ENCODE results near the gene STRN.
"Not testable (repeated sequence)": the region's sequence is repeated elsewhere in the genome, so short reads cannot be mapped to it uniquely, and the experiment has no call there.

The STRN gene

DNA sequence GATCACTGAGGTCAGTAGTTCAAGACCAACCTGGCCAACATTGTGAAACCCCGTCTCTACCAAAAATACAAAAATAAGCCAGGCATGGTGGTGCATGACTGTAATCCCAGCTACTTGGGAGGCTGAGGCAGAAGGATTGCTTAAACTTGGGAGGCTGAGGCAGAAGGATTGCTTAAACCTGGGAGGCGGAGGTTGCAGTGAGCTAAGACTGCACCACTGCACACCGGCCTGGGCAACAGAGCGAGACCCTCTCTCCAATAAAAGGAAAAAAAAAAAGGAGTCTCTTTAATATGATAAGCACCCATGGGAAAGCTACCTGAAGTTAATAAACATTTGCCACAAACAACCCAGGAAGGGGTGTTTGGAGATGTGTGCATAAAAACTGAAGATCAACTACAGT is 2.6 kb downstream of the STRN start:
- DNase-seq, result no peak

- peak; percentile 9 for DNase-seq
Observed at GRCh38 chr2:36963106-36963505, 3.2 kb downstream of the STRN start.

DNA sequence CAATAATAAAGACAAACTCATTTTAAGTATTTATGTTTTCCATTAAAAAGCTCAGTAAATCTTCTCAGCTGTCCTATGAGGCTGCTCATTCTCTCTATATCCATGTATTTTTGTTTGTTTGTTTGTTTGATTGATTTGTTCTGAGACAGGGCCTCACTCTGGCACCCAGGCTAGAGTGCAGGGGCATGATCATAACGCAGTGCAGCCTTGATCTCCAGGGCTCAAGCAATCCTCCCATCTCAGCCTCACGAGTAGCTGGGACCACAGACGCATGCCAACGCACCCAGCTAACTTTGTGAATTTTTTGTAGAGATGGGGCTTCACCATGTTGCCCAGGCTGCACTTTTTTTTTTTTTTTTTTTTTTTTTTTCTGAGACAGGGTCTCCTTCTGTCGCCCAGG is 5.6 kb downstream of the STRN start:
- no peak for DNase-seq

- no peak for DNase-seq
Observed at GRCh38 chr2:36960005-36960675, 6.2 kb downstream of the STRN start.

- no peak for DNase-seq
Observed at GRCh38 chr2:36954977-36955607, 11.2 kb downstream of the STRN start.

GRCh38 chr2:36952748-36953197 is 13.6 kb downstream of the STRN start:
- no peak for DNase-seq

DNA sequence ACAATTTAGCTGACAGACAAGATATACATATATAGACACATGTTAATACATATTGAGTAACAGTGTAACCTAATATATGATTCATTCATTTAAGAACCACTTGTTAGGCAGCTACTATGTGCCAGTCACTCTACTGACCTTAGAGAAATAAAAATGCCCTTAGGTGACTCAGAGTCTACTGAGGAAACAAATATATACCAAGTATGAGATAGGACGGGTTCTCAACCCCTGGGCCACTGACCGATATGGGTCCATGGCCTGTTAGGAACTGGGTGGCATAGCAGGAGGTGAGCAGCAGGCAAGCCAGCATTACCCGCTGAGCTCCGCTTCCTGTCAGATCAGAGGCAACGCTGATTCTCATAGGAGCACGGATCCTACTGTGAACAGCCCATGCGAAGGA is 14.8 kb downstream of the STRN start:
- DNase-seq, result no peak

DNA sequence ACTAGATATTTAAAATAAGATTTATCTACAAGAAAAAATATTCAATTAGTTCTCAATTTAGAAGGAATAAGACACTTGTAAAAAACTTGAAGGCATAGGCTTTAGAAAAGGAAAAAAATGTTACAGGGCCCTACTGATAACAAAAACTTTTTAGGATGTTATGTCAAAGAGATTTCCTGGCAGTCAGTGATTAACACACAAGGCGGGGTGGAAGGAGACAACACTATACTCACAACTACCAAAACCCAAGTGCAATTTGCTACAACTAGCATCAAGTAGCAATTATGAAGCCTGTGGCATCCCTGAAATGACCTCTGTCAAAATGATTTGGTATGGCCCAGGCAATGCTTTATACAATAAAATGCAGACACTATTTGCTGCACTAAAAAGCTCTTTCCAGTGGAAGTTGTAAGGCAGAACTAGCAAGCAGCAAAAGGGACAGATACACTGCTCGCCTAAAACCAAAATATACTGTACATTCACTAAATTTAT is 15.3 kb downstream of the STRN start:
- DNase-seq, result no peak

- DNase-seq, result no peak
Observed at GRCh38 chr2:36949845-36950244, 16.5 kb downstream of the STRN start.

DNA sequence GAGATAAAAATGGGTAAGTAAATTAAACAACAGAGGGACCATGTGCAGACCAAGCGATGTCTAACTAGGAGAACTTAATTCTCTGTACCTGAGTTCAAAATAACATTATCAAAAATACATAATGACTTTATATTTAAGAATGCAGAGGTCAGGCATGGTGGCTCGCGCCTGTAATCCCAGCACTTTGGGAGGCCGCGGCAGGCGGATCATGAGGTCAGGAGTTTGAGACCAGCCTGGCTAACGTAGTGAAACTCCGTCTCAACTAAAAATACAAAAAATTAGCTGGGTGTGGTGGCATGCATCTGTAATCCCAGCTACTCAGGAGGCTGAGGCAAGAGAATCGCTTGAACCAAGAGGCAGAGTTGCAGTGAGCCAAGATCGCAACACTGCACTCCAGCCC is 21.1 kb downstream of the STRN start:
- DNase-seq, result not testable (repeated sequence)

DNA sequence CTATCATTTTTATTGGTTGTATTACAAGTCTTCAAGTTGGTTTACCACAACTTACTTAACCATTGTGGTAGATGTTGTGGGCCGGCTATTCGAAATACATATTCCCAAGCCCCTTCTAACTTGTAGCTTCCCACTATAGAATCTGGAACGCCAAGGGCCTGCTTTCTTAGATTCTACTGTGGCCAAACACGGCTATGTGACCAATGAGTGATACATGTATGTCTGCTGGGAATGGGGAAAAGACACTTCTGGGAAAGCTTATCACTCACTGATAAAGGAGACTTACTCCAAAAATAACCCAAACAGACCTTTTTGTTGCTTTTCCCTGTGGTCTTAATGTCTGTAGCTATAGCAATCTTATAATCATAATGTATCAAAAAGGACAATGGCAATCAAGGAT is 24.5 kb downstream of the STRN start:
- DNase-seq, result no peak

DNA sequence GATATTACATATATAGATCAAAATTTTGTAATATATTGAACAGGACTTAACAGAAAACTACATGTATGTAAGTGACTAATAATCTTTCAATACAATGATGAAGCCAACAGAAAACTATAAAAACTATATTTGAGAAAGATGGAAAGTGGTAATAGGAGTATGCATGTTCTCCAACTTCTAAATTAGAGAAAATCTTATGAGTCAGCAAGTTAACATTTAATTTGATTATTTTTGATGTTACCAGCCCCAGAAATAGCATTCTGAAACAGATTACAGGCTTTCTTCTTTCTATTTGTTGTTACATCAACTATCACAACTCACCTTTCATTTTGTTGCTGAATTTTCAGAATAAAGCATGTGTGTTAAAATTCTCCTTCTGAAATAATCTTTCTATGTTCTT is 29.8 kb downstream of the STRN start:
- DNase-seq, result not testable (repeated sequence)

GRCh38 chr2:36931688-36932087 is 34.6 kb downstream of the STRN start:
- DNase-seq, result not testable (repeated sequence)

- DNase-seq, result not testable (repeated sequence)
Observed at GRCh38 chr2:36930787-36931410, 35.4 kb downstream of the STRN start.

GRCh38 chr2:36926175-36927132 is 39.9 kb downstream of the STRN start:
- not testable (repeated sequence) for DNase-seq

GRCh38 chr2:36922629-36923028 is 43.7 kb downstream of the STRN start:
- DNase-seq, result not testable (repeated sequence)

DNA sequence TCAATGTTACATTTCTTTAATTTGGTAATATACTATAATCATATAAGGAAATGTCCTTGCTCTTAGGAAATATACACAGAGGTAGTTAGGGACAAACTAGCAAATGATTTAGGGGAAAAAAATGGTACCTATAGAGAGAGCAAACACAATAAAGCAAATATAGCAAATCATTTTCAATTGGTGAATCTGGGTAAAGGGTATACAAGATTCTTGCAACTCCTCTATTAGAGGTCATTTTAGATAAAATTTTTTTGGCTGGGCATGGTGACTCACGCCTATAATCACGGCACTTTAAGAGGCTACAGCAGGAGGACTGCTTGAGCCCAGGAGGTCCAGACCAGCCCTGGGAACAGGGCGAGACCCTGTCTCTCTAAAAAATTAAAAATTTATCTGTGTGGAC is 44.4 kb downstream of the STRN start:
- no peak for DNase-seq

DNA sequence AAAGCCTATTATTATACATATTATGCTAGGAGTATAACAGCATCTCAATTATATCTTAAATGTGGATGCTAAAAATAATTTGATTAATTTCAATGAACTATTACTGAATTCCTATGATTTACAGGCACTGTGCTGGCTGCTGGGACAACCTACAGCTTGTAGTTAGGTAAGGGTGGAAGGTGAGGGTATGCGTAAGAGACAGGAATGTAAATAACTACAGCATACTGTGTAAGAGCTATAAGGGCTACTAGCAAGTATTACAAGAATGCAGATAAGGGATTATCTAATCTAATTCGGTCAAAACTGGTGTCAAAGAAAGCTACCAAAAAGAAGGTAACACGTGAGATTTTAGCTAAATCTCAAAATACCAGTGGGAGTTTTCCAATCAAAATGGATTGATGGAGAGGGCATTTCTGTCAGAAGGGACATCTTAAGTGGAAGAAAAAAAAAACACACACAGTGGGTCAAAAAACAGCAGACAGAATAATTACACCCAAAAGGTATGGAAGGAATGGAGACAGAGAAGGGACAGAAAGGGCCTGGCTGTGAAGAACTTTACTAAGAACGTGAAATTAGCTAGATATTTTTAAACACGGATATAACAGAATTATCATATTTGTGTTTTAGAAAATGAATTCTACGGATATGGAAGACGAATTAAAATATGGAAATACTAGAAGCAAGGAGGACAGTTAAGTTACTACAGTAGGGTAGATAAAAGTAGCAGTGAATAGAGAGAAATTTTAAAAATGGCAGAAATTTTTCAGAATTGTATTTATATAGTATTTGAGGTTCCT is 47.1 kb downstream of the STRN start:
- DNase-seq, result no peak

DNA sequence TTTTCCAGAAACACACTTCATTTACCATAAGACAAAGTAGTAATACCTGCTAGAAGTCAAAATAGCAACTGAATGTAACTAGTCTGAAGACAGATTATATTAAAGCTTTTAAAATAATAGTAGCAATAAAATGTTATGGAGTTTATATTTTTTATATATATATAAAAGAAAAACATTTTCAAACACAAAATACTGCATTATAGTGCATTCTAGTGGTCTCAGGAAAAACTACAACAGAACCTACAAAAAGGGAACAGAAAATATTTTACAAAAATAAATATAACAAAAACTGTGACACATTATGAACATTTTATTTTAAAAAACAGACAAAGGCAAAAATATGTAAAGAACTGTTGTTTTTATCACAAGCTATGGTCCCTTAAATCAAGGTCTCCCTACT is 48.0 kb downstream of the STRN start:
- DNase-seq, result no peak

- no peak for DNase-seq
Observed at GRCh38 chr2:36915627-36916026, 50.7 kb downstream of the STRN start.

DNA sequence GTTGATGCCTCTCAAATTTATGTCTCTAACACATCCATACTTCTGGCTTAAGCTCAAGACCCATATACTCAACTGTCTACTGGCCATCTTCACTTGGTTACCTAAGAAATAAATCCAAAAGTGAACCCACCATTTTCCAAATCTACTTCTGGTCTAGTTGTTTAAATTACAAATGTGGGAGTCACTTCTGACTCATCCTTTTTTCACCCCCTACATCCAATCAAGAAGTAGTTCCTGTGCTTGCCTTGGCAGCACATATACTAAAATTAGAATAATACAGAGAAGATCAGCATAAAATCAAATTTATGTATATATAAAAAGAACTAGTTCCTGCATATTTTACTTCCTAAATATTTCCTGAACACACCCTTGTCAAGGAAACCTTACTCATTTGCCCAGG is 53.6 kb downstream of the STRN start:
- no peak for DNase-seq

DNA sequence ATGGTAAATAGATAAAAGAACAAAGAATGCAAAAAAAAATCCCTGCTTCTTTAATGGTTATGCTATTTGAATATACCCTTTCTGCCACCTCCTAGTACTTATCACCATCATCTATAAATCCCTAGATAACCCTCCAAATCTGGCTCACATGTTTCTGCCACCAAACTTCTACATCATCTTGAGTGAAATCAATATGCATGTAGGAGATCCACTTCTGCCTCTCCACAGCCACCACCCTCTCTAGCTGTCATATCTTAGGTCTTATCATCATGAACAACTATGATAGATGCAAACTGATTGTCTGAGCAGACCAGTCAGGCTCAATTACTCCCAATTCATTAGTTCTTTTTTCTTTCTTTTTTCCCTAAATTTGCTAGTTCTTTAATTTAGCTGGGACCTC is 55.3 kb downstream of the STRN start:
- no peak for DNase-seq
